ENCODE data around the gene FCRLB.

FCRLB gene

DNA sequence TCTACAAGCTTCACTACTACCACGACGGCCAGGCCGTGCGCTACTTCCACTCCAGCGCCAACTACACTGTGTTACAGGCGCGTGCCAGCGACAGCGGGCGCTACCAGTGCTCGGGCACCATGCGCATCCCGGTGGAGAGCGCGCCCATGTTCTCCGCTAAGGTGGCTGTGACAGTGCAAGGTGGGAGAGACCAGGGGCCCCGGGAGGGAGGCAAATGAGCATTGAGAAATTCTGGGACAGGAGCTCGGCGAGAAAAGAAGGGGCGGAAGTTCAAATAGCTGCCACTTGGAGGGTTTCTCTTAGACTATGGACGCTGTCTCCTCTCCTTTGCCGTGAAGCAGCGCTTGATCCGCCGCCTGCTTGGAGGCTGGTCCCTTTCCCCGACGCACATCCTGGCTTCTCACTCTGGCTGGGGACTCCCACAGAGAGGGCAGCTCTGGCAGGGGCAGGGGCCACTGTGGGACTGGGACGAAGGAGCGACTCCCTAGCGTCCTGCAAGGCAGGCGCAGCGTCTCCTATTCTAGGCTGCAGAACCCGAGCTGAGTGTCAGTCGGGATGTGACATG lies 4.6 kb downstream of the FCRLB start (continued):
- TF ChIP-seq, protein P1, sequence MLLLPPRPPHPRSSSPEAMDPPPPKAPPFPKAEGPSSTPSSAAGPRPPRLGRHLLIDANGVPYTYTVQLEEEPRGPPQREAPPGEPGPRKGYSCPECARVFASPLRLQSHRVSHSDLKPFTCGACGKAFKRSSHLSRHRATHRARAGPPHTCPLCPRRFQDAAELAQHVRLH (tag by site-specific recombination; IDR thresholded peaks at IDR 0.05) = no peak
- TF ChIP-seq SCRT1 (tag by site-specific recombination; IDR thresholded peaks at IDR 0.05; ENCODE audit: borderline replicate concordance) (no peak), ZBTB17 (tag by site-specific recombination; IDR thresholded peaks at IDR 0.05) (0 out of 2 replicates have a peak, but pooled peaks have one; percentile 69), ZNF398 (tag by site-specific recombination; IDR thresholded peaks at IDR 0.05) (no peak), ZNF404 (tag by site-specific recombination; IDR thresholded peaks at IDR 0.05) (no peak), ZNF10 (tag by site-specific recombination; IDR thresholded peaks at IDR 0.05) (no peak), ZFP69B (tag by site-specific recombination; IDR thresholded peaks at IDR 0.05) (no peak), ZFHX2 (tag by site-specific recombination; conservative IDR thresholded peaks at IDR 0.05) (no peak), ZNF16 (tag by site-specific recombination; IDR thresholded peaks at IDR 0.05; ENCODE audit: low read depth) (no peak), ZNF248 (tag by site-specific recombination; IDR thresholded peaks at IDR 0.05) (no peak), INSM2 (tag by site-specific recombination; IDR thresholded peaks at IDR 0.05) (no peak), WT1 (tag by site-specific recombination; IDR thresholded peaks at IDR 0.05) (no peak), ZNF791 (tag by site-specific recombination; IDR thresholded peaks at IDR 0.05) (no peak), PRDM10 (tag by site-specific recombination; IDR thresholded peaks at IDR 0.05) (peak; percentile 88), ZIC2 (tag by site-specific recombination; IDR thresholded peaks at IDR 0.05) (no peak), ZNF585B (tag by site-specific recombination; IDR thresholded peaks at IDR 0.05) (no peak), ZNF341 (tag by site-specific recombination; IDR thresholded peaks at IDR 0.05; ENCODE audit: low read depth) (no peak), ZNF157 (tag by site-specific recombination; IDR thresholded peaks at IDR 0.05) (no peak), ZNF138 (tag by site-specific recombination; IDR thresholded peaks at IDR 0.05; ENCODE audit: borderline replicate concordance) (no peak), ZNF623 (tag by site-specific recombination; IDR thresholded peaks at IDR 0.05) (no peak), ZNF23 (tag by site-specific recombination; IDR thresholded peaks at IDR 0.05; ENCODE audit: borderline replicate concordance) (no peak), ZNF645 (tag by site-specific recombination; IDR thresholded peaks at IDR 0.05) (no peak), SP3 (tag by site-specific recombination; IDR thresholded peaks at IDR 0.05) (no peak), KLF8 (tag by site-specific recombination; IDR thresholded peaks at IDR 0.05) (no peak), ZNF362 (tag by site-specific recombination; IDR thresholded peaks at IDR 0.05) (no peak), ZSCAN23 (tag by site-specific recombination; IDR thresholded peaks at IDR 0.05) (no peak), ZNF558 (tag by site-specific recombination; IDR thresholded peaks at IDR 0.05) (no peak), ZSCAN16 (tag by site-specific recombination; IDR thresholded peaks at IDR 0.05) (no peak), KLF10 (tag by site-specific recombination; IDR thresholded peaks at IDR 0.05) (no peak)
- TF ChIP-seq, protein P2, sequence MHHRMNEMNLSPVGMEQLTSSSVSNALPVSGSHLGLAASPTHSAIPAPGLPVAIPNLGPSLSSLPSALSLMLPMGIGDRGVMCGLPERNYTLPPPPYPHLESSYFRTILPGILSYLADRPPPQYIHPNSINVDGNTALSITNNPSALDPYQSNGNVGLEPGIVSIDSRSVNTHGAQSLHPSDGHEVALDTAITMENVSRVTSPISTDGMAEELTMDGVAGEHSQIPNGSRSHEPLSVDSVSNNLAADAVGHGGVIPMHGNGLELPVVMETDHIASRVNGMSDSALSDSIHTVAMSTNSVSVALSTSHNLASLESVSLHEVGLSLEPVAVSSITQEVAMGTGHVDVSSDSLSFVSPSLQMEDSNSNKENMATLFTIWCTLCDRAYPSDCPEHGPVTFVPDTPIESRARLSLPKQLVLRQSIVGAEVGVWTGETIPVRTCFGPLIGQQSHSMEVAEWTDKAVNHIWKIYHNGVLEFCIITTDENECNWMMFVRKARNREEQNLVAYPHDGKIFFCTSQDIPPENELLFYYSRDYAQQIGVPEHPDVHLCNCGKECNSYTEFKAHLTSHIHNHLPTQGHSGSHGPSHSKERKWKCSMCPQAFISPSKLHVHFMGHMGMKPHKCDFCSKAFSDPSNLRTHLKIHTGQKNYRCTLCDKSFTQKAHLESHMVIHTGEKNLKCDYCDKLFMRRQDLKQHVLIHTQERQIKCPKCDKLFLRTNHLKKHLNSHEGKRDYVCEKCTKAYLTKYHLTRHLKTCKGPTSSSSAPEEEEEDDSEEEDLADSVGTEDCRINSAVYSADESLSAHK (tag by site-specific recombination; IDR thresholded peaks at IDR 0.05) = no peak

Measured in HEK293 (cell line).